H9 (cell line): ENCODE measurements around the gene NUP210. TPM values are rescaled to one million over a fixed set of nuclear protein-coding genes. Genes with fewer than 3 reads are reported as not detected.

Experiments used
- DNase-seq: peaks from one replicate; pipeline ENCODE4 v3.0.0-alpha.2; 2017
- H2AFZ ChIP-seq: one replicate; pipeline ENCODE4 v1.6.1; 2013; ENCODE audit warnings: mild to moderate bottlenecking, low read length, control low read depth, moderate library complexity
- H2AK5ac ChIP-seq: 2 replicates; pipeline ENCODE4 v1.6.1; 2013; ENCODE audit warnings: low read length, control low read depth, mixed read lengths; ENCODE audit not compliant: insufficient read length
- H2BK120ac ChIP-seq: one replicate; pipeline ENCODE4 v1.6.1; 2013; ENCODE audit warnings: low read depth, mild to moderate bottlenecking, low read length, control low read depth, inconsistent platforms; ENCODE audit not compliant: poor library complexity, severe bottlenecking
- H2BK12ac ChIP-seq: 2 replicates; pipeline ENCODE4 v1.6.1; 2013; ENCODE audit warnings: low read length, control low read depth, mixed read lengths, low read depth; ENCODE audit not compliant: insufficient read length
- H2BK15ac ChIP-seq: 2 replicates; pipeline ENCODE4 v1.6.1; 2013; ENCODE audit warnings: low read depth, low read length, control low read depth
- H2BK20ac ChIP-seq: one replicate; pipeline ENCODE4 v1.6.1; 2013; ENCODE audit warnings: low read depth, mild to moderate bottlenecking, low read length, control low read depth, inconsistent platforms; ENCODE audit not compliant: poor library complexity, severe bottlenecking
- H2BK5ac ChIP-seq: 2 replicates; pipeline ENCODE4 v1.6.1; 2013; ENCODE audit warnings: low read length, control low read depth, mixed read lengths; ENCODE audit not compliant: insufficient read length
- H3K14ac ChIP-seq: 2 replicates; pipeline ENCODE4 v1.6.1; 2013; ENCODE audit warnings: low read length, control low read depth; ENCODE audit not compliant: insufficient read depth
- H3K18ac ChIP-seq: 2 replicates; pipeline ENCODE4 v1.6.1; 2013; ENCODE audit warnings: low read depth, mild to moderate bottlenecking, mixed read lengths, low read length, control low read depth; ENCODE audit not compliant: insufficient read length
- H3K23ac ChIP-seq: 2 replicates; pipeline ENCODE4 v1.6.1; 2013; ENCODE audit warnings: low read length, control low read depth, mixed read lengths, low read depth; ENCODE audit not compliant: insufficient read length
- H3K23me2 ChIP-seq: 2 replicates; pipeline ENCODE4 v1.6.1; 2013; ENCODE audit warnings: low read depth, mild to moderate bottlenecking, mixed read lengths, low read length, control low read depth; ENCODE audit not compliant: insufficient read length, poor library complexity, severe bottlenecking
- H3K27ac ChIP-seq: 2 replicates; pipeline ENCODE4 v1.5.1; 2013; ENCODE audit warnings: low read length, control low read depth, mixed read lengths, low read depth; ENCODE audit not compliant: insufficient read length
- H3K27me3 ChIP-seq: 2 replicates; pipeline ENCODE4 v1.6.1; 2013; ENCODE audit warnings: low read length, control low read depth, inconsistent platforms; ENCODE audit not compliant: insufficient read depth
- H3K4ac ChIP-seq: 2 replicates; pipeline ENCODE4 v1.6.1; 2013; ENCODE audit warnings: low read depth, mild to moderate bottlenecking, control low read depth, inconsistent platforms, low read length, moderate library complexity
- H3K4me1 ChIP-seq: 2 replicates; pipeline ENCODE4 v1.6.1; 2013; ENCODE audit warnings: low read length, control low read depth, inconsistent platforms; ENCODE audit not compliant: insufficient read depth
- H3K4me2 ChIP-seq: 2 replicates; pipeline ENCODE4 v1.6.1; 2013; ENCODE audit warnings: low read length, control low read depth, mixed read lengths; ENCODE audit not compliant: insufficient read length, insufficient read depth
- H3K56ac ChIP-seq: 2 replicates; pipeline ENCODE4 v1.6.1; 2013; ENCODE audit warnings: low read depth, mild to moderate bottlenecking, mixed read lengths, low read length, control low read depth; ENCODE audit not compliant: insufficient read length
- H3K79me1 ChIP-seq: 2 replicates; pipeline ENCODE4 v1.6.1; 2013; ENCODE audit warnings: low read depth, mild to moderate bottlenecking, moderate library complexity, low read length, control low read depth, inconsistent platforms; ENCODE audit not compliant: insufficient read depth, poor library complexity, severe bottlenecking
- H3K79me2 ChIP-seq: 2 replicates; pipeline ENCODE4 v1.6.1; 2013; ENCODE audit warnings: low read length, control low read depth, inconsistent platforms; ENCODE audit not compliant: insufficient read depth
- H3K9ac ChIP-seq: 2 replicates; pipeline ENCODE4 v1.6.1; 2013; ENCODE audit warnings: low read length, control low read depth, mixed read lengths; ENCODE audit not compliant: insufficient read length; ENCODE audit errors: extremely low read depth
- H3K9me3 ChIP-seq: one replicate; pipeline ENCODE4 v1.6.1; 2013; ENCODE audit warnings: low read depth, low read length, inconsistent platforms; ENCODE audit not compliant: control insufficient read depth
- H3T11ph ChIP-seq: one replicate; pipeline ENCODE4 v1.6.1; 2013; ENCODE audit warnings: mild to moderate bottlenecking, low read length, control low read depth, inconsistent platforms
- H4K20me1 ChIP-seq: one replicate; pipeline ENCODE4 v1.6.1; 2013; ENCODE audit not compliant: control insufficient read depth, insufficient read length, insufficient read depth
- H4K5ac ChIP-seq: 2 replicates; pipeline ENCODE4 v1.6.1; 2013; ENCODE audit warnings: low read depth, mild to moderate bottlenecking, mixed read lengths, low read length, control low read depth; ENCODE audit not compliant: insufficient read length
- H4K8ac ChIP-seq: replicated peaks from 2 replicates; pipeline ENCODE4 v1.6.1; 2013; ENCODE audit warnings: low read length, control low read depth, mixed read lengths, low read depth; ENCODE audit not compliant: insufficient read length
- H4K91ac ChIP-seq: 2 replicates; pipeline ENCODE4 v1.6.1; 2013; ENCODE audit warnings: low read depth, mild to moderate bottlenecking, moderate library complexity, mixed read lengths, low read length, control low read depth; ENCODE audit not compliant: insufficient read length
- H3K27ac Mint-ChIP-seq, 3 experiments: 2 replicates in 2 of 3; 3 replicates in 1 of 3; pipeline ENCODE4 v1.8.0; 2020 to 2021; ENCODE audit warnings: mixed read lengths in 3 of 3, mild to moderate bottlenecking in 1 of 3, moderate library complexity in 1 of 3
- H3K27me3 Mint-ChIP-seq: 2 replicates; pipeline ENCODE4 v1.8.0; 2021; ENCODE audit warnings: low read depth, mild to moderate bottlenecking, moderate library complexity, mixed read lengths
- H3K36me3 Mint-ChIP-seq, 3 experiments: 2 replicates in 2 of 3; 3 replicates in 1 of 3; pipeline ENCODE4 v1.8.0; 2020 to 2021; ENCODE audit warnings: low read depth in 3 of 3, mixed read lengths in 3 of 3; ENCODE audit not compliant: insufficient read depth in 1 of 3
- H3K4me1 Mint-ChIP-seq, 2 experiments: 2 replicates each; pipeline ENCODE4 v1.8.0; 2020; ENCODE audit warnings: mixed read lengths in 2 of 2
- H3K4me3 Mint-ChIP-seq, 2 experiments: 2 replicates in 1 of 2; 3 replicates in 1 of 2; pipeline ENCODE4 v1.8.0; 2020 to 2021; ENCODE audit warnings: mild to moderate bottlenecking in 2 of 2, mixed read lengths in 2 of 2, moderate library complexity in 1 of 2
- H3K9me3 Mint-ChIP-seq, 2 experiments: 2 replicates in 1 of 2; 3 replicates in 1 of 2; pipeline ENCODE4 v1.8.0; 2020; ENCODE audit warnings: mild to moderate bottlenecking in 2 of 2, mixed read lengths in 2 of 2, moderate library complexity in 1 of 2
- CTCF ChIP-seq: fragments of 200-600 bp; sonication (generic); conservative IDR thresholded peaks from 3 replicates; pipeline ENCODE4 v1.8.0; 2021; ENCODE audit warnings: antibody characterized with exemption, mild to moderate bottlenecking
- WGBS: extraction: QIAGEN DNeasy Blood & Tissue Kit; methylation state at CpG from one replicate; pipeline ENCODE4 v1.1.7; 2013; ENCODE audit warnings: missing lambda C conversion rate, low lambda C conversion rate, mixed read lengths; ENCODE audit not compliant: insufficient read length; ENCODE audit errors: extremely low coverage; 5-methylcytosine and 5-hydroxymethylcytosine counted together
- total RNA-seq: library from RNA; stranded (reverse); gene quantifications from 2 replicates; pipeline ENCODE4 v1.2.1, GENCODE V29; 2021

The NUP210 gene
- total RNA-seq, 1 experiment from 2014 or later, result 48.8 TPM

DNA sequence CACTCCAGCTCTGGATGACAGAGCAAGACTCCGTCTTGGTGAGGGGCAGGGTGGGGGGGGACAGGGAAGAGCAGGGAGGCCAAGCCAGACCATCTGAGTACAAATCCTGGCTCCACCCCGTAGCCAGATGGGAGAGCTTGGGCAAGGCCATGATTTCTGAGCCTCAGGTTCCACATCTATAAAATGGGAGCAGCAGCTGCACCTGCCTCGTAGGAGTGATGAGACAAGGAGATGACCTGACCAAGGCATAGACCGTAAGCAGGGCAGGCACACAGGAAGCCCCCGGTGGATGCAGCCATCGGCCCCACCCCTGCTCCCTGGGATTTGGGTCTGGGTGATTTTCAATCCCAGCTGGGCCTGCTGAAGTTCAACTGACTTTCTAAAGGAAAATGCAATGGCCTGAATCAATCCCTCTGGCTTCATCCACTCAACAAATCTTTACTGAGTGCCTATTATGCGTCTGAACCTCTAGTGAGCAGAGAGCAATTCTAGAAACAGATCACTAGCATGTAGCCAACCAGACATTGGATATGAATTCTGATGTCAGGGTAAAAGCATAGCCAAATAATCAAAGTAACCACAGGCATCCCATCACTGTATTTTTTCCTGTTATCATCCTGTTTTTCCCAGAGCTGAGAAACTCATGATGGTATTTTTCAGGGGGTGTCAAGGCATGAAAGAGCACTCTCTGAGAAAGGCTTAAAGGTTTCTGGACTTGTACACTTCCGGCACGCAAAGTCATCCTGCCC is 141.2 kb downstream of the NUP210 start:
- H3K18ac ChIP-seq, result no peak overlapping the region
- no peaks in the 10 kb centered on the region for H3K9me3 ChIP-seq
- peaks cover 4 to 5% of the 10 kb centered on the region in 2 experiments for H3K9me3 Mint-ChIP-seq
- H3K27me3 ChIP-seq, result peaks cover 5% of the 10 kb centered on the region; the same call in 1 of the 2 replicates
- no peak overlapping the region for H2BK20ac ChIP-seq
- H2BK15ac ChIP-seq, result no peak overlapping the region
- H3K79me2 ChIP-seq, result no peaks in the 10 kb centered on the region
- no peak for DNase-seq
- no peak overlapping the region for H3K14ac ChIP-seq
- H3K4me3 Mint-ChIP-seq, result no peak overlapping the region
- no peak overlapping the region for H2AK5ac ChIP-seq
- H2BK120ac ChIP-seq, result no peak overlapping the region
- peaks cover 31% of the 10 kb centered on the region for H3K27me3 Mint-ChIP-seq
- peaks cover 6% of the 10 kb centered on the region for H3K23me2 ChIP-seq
- no peak overlapping the region for H4K91ac ChIP-seq
- no peak for TF ChIP-seq CTCF
- H3K56ac ChIP-seq, result no peak overlapping the region
- H3K23ac ChIP-seq, result no peak overlapping the region
- H3K79me1 ChIP-seq, result no peaks in the 10 kb centered on the region
- no peak overlapping the region for H2BK12ac ChIP-seq
- no peak overlapping the region for H3K27ac Mint-ChIP-seq
- H3T11ph ChIP-seq, result no peak overlapping the region
- no peak overlapping the region for H4K8ac ChIP-seq
- no peak overlapping the region for H2AFZ ChIP-seq
- WGBS, result no CpG with 5 or more reads among the region's 9 CpGs
- peaks cover 12 to 19% of the 10 kb centered on the region in 2 experiments for H3K4me1 Mint-ChIP-seq
- no peaks in the 10 kb centered on the region for H3K4me1 ChIP-seq
- H2BK5ac ChIP-seq, result no peak overlapping the region
- H4K5ac ChIP-seq, result no peak overlapping the region
- no peak overlapping the region for H3K4me2 ChIP-seq
- peaks cover 0 to 4% (median 2%) of the 10 kb centered on the region in 3 experiments; a peak in 5 of 7 replicates for H3K36me3 Mint-ChIP-seq
- no peaks in the 10 kb centered on the region for H4K20me1 ChIP-seq
- H3K9ac ChIP-seq, result no peak overlapping the region
- no peak overlapping the region for H3K4ac ChIP-seq
- no peak overlapping the region for H3K27ac ChIP-seq
